Measurements from ENCODE around the gene SLC25A51. TPM values are rescaled to one million over a fixed set of nuclear protein-coding genes. Genes with fewer than 3 reads are reported as not detected.

The SLC25A51 gene
- total and polyA plus RNA-seq, 2 donors (not counting 3 experiments of a cell fraction or from before 2014, with no cell fraction given), result 15.4 to 36.2 TPM

DNA sequence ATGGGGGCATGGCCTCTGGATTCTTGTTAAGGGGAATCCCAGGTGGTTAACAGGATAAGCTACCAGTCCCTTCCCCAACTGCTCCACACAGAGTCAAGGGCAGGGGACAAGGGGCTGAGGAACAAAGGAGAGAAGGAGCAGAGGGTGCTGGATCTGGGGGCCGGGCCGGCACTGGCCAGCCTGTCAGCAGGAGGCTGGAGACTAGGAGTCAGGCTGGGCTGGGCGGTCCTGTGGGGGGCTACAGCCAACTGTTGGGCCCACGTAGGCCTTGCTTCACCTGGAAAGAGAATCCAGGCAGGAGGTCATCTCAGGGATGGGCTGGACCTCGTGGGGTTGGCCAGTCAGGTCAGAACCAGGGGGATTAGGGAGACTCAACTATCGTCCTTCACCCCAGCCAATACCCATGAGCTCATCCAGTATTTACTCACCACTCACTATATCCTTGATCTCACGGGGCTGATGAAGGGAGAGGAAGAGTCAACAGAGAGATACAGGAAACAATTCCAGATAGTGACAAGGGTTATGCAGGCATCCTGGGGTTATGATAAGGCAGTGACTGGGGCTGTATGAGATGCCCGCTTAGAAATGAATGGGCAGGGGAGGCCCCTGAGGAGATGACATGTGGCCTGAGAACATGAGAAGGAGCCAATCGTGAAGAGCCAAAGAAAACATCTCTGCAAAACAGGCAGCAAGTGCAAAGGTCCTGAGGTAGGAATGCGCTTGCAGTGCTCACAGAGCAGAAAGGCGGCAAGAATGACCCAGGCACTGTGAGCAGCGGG lies 47.9 kb upstream of the SLC25A51 start:
- Histone ChIP-seq H3K79me2 (ENCODE audit: control insufficient read depth, insufficient read depth, low read length) (no peaks in the 10 kb centered on the region), H3K4me2 (ENCODE audit: insufficient read depth, low read length) (no peak overlapping the region), H3K4me3 (replicated peaks in 1 of 3; ENCODE audit: insufficient read depth in 1 of 3, low read depth in 1 of 3, low read length in 3 of 3) (no peak overlapping the region), H3K36me3 (ENCODE audit: control insufficient read depth in 2 of 2, extremely low read depth in 1 of 2, insufficient read depth in 2 of 2, low read length in 2 of 2) (peaks cover 0 to 27% of the 10 kb centered on the region in 2 experiments), H3K9me1 (replicated peaks; ENCODE audit: control insufficient read depth, extremely low read depth, insufficient read depth, low read length) (no peaks in the 10 kb centered on the region), H4K20me1 (replicated peaks; ENCODE audit: control insufficient read depth, extremely low read depth, insufficient read depth, low read length) (no peaks in the 10 kb centered on the region), H3K27ac (ENCODE audit: insufficient read depth, low read depth, low read length) (no peak overlapping the region), H3K9me3 (replicated peaks; ENCODE audit: control insufficient read depth, insufficient read depth, low read length) (no peaks in the 10 kb centered on the region), H3K27me3 (ENCODE audit: control insufficient read depth in 2 of 2, insufficient read depth in 2 of 2, low read length in 2 of 2) (no peaks in the 10 kb centered on the region), H3K4me1 (ENCODE audit: control insufficient read depth, extremely low read depth, insufficient read depth, low read length) (peaks cover 21% of the 10 kb centered on the region), H2AFZ (ENCODE audit: low read depth, low read length) (no peak overlapping the region), H3K9ac (replicated peaks; ENCODE audit: extremely low read depth, insufficient read depth, low read length) (no peak overlapping the region)
- ChIA-PET CTCF (interaction anchor here (1.0 kb wide), 1 partner anchor 22 kb away, joined by 3 read pairs; no protein-coding TSS in a partner anchor), POLR2A (no interaction called here)
- TF ChIP-seq POLR2AphosphoS5 (IDR thresholded peaks at IDR 0.05; ENCODE audit: insufficient read depth, low read depth, low read length) (no peak), JUN (IDR thresholded peaks at IDR 0.05; ENCODE audit: borderline replicate concordance, insufficient read depth, insufficient read length, low read depth) (no peak), GATA2 (IDR thresholded peaks at IDR 0.05; ENCODE audit: insufficient read depth, insufficient read length, low read depth, low read length) (no peak), POLR2A (IDR thresholded peaks at IDR 0.05; ENCODE audit: low read depth, low read length) (no peak), EZH2 (IDR thresholded peaks at IDR 0.05; ENCODE audit: borderline replicate concordance, low read depth, low read length, severe bottlenecking) (no peak), FOS (IDR thresholded peaks at IDR 0.05; ENCODE audit: borderline replicate concordance, insufficient read depth, low read length) (no peak), MYC (IDR thresholded peaks at IDR 0.05; ENCODE audit: low read depth, low read length) (no peak)
- TF ChIP-seq, protein P1, sequence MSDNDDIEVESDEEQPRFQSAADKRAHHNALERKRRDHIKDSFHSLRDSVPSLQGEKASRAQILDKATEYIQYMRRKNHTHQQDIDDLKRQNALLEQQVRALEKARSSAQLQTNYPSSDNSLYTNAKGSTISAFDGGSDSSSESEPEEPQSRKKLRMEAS (IDR thresholded peaks at IDR 0.05; ENCODE audit: insufficient read depth, insufficient read length), result no peak
- TF ChIP-seq, protein P2, sequence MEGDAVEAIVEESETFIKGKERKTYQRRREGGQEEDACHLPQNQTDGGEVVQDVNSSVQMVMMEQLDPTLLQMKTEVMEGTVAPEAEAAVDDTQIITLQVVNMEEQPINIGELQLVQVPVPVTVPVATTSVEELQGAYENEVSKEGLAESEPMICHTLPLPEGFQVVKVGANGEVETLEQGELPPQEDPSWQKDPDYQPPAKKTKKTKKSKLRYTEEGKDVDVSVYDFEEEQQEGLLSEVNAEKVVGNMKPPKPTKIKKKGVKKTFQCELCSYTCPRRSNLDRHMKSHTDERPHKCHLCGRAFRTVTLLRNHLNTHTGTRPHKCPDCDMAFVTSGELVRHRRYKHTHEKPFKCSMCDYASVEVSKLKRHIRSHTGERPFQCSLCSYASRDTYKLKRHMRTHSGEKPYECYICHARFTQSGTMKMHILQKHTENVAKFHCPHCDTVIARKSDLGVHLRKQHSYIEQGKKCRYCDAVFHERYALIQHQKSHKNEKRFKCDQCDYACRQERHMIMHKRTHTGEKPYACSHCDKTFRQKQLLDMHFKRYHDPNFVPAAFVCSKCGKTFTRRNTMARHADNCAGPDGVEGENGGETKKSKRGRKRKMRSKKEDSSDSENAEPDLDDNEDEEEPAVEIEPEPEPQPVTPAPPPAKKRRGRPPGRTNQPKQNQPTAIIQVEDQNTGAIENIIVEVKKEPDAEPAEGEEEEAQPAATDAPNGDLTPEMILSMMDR (IDR thresholded peaks at IDR 0.05; ENCODE audit: extremely low read depth in 1 of 2, insufficient read depth in 1 of 2, low read depth in 1 of 2, low read length in 2 of 2), result no peak
- dilution Hi-C loops (cut with MboI; ENCODE audit: extremely low pct_ligation_motif_present, low sequenced_read_pairs), result no loop called here
- no peak for DNase-seq (ENCODE audit: low read depth, low spot score)
- peak; percentile 4 for FAIRE-seq
- BruUV-seq (replicated peaks), result no TSS peak
- intact Hi-C loops (cut with micrococcal nuclease), result loop anchor here (2.0 to 5.0 kb wide), 2 partner anchors 13 to 55 kb away; no protein-coding TSS in a partner anchor
